Mononuclear cell (primary cell): ENCODE results near the gene SLC1A5. TPM values are rescaled to one million over a fixed set of nuclear protein-coding genes. Genes with fewer than 3 reads are reported as not detected.
"Not testable (repeated sequence)": the region's sequence is repeated elsewhere in the genome, so short reads cannot be mapped to it uniquely, and the experiment has no call there.

Experiments used
- H3K27me3 ChIP-seq: 2 replicates; pipeline ENCODE4 v1.6.0; 2011; ENCODE audit warnings: low read length, control low read depth; ENCODE audit not compliant: insufficient read depth
- H3K4me1 ChIP-seq: 2 replicates; pipeline ENCODE4 v1.5.1; 2011; ENCODE audit warnings: mild to moderate bottlenecking, low read length, control low read depth; ENCODE audit not compliant: insufficient read depth
- H3K4me3 ChIP-seq: 2 replicates; pipeline ENCODE4 v1.5.1; 2011; ENCODE audit warnings: mild to moderate bottlenecking, low read length, moderate library complexity
- H3K9me3 ChIP-seq: 2 replicates; pipeline ENCODE4 v1.5.1; 2011; ENCODE audit warnings: low read depth, mild to moderate bottlenecking, control low read depth, low read length
- total RNA-seq: library from RNA; depleted of rRNA; stranded (reverse); fragments of >200 nt; gene quantifications from one replicate; pipeline ENCODE4 v1.2.3, GENCODE V29; 2012

The SLC1A5 gene
- total RNA-seq, result 5.5 TPM

- H3K4me1 ChIP-seq, result peaks cover 53% of the 10 kb centered on the region
Measured at GRCh38 chr19:46788262-46788967, at the start of gene SLC1A5. Gene SLC1A5, minus strand, starts transcription at chr19:46788594. Its CDS starts 629 bp downstream, at chr19:46787965.

GRCh38 chr19:46838160-46838559, 49.8 kb upstream of the SLC1A5 start:
- no peak overlapping the region for H3K4me3 ChIP-seq
- H3K4me1 ChIP-seq, result no peaks in the 10 kb centered on the region
- no peaks in the 10 kb centered on the region for H3K27me3 ChIP-seq
- H3K9me3 ChIP-seq, result no peaks in the 10 kb centered on the region

More at GRCh38 chr19:46788262-46788967, at the start of gene SLC1A5:
- Histone ChIP-seq H3K4me3 (peak within 1 kb of the TSS; percentile 78), H3K27me3 (no peaks in the 10 kb centered on the region), H3K9me3 (no peaks in the 10 kb centered on the region)

GRCh38 chr19:46834984-46835383, 46.6 kb upstream of the SLC1A5 start:
- no peak overlapping the region for H3K4me3 ChIP-seq
- no peaks in the 10 kb centered on the region for H3K9me3 ChIP-seq
- H3K27me3 ChIP-seq, result no peaks in the 10 kb centered on the region
- no peaks in the 10 kb centered on the region for H3K4me1 ChIP-seq

GRCh38 chr19:46834121-46834520, 45.7 kb upstream of the SLC1A5 start:
- Histone ChIP-seq H3K27me3 (no peaks in the 10 kb centered on the region), H3K9me3 (no peaks in the 10 kb centered on the region), H3K4me3 (no peak overlapping the region), H3K4me1 (no peaks in the 10 kb centered on the region)

- H3K4me3 ChIP-seq, result no peak overlapping the region
- no peaks in the 10 kb centered on the region for H3K27me3 ChIP-seq
- H3K4me1 ChIP-seq, result peaks cover 2% of the 10 kb centered on the region
- no peaks in the 10 kb centered on the region for H3K9me3 ChIP-seq
Measured at GRCh38 chr19:46830864-46831263, 42.5 kb upstream of the SLC1A5 start.

- H3K9me3 ChIP-seq, result no peaks in the 10 kb centered on the region
- no peak overlapping the region for H3K4me3 ChIP-seq
- H3K27me3 ChIP-seq, result no peaks in the 10 kb centered on the region
- H3K4me1 ChIP-seq, result peaks cover 23% of the 10 kb centered on the region
Measured at GRCh38 chr19:46828484-46828883, 40.1 kb upstream of the SLC1A5 start.

GRCh38 chr19:46825731-46826055, 37.3 kb upstream of the SLC1A5 start:
- H3K27me3 ChIP-seq, result no peaks in the 10 kb centered on the region
- peaks cover 49% of the 10 kb centered on the region for H3K4me1 ChIP-seq
- H3K4me3 ChIP-seq, result no peak overlapping the region
- no peaks in the 10 kb centered on the region for H3K9me3 ChIP-seq

GRCh38 chr19:46824890-46825730, 36.7 kb upstream of the SLC1A5 start:
- Histone ChIP-seq H3K4me1 (peaks cover 55% of the 10 kb centered on the region), H3K4me3 (no peak overlapping the region), H3K9me3 (no peaks in the 10 kb centered on the region), H3K27me3 (no peaks in the 10 kb centered on the region)

GRCh38 chr19:46823049-46823448, 34.7 kb upstream of the SLC1A5 start:
- Histone ChIP-seq H3K4me3 (no peak overlapping the region), H3K4me1 (peaks cover 59% of the 10 kb centered on the region), H3K27me3 (no peaks in the 10 kb centered on the region), H3K9me3 (no peaks in the 10 kb centered on the region)

GRCh38 chr19:46822410-46822787, 34.0 kb upstream of the SLC1A5 start:
- not testable (repeated sequence) for H3K4me3 ChIP-seq, H3K27me3 ChIP-seq, H3K9me3 ChIP-seq
- H3K4me1 ChIP-seq, result peaks cover 59% of the 10 kb centered on the region

- H3K4me1 ChIP-seq, result peaks cover 59% of the 10 kb centered on the region
- H3K9me3 ChIP-seq, result no peaks in the 10 kb centered on the region
- H3K4me3 ChIP-seq, result no peak overlapping the region
- no peaks in the 10 kb centered on the region for H3K27me3 ChIP-seq
Measured at GRCh38 chr19:46821512-46822409, 33.4 kb upstream of the SLC1A5 start.

GRCh38 chr19:46818812-46819211, 30.4 kb upstream of the SLC1A5 start:
- Histone ChIP-seq H3K9me3 (no peaks in the 10 kb centered on the region), H3K4me3 (no peak overlapping the region), H3K27me3 (no peaks in the 10 kb centered on the region), H3K4me1 (peaks cover 39% of the 10 kb centered on the region)

GRCh38 chr19:46815833-46816627, 27.6 kb upstream of the SLC1A5 start:
- Histone ChIP-seq H3K9me3 (no peaks in the 10 kb centered on the region), H3K4me1 (peaks cover 13% of the 10 kb centered on the region), H3K4me3 (no peak overlapping the region), H3K27me3 (no peaks in the 10 kb centered on the region)

- Histone ChIP-seq H3K9me3 (no peaks in the 10 kb centered on the region), H3K4me1 (no peaks in the 10 kb centered on the region), H3K27me3 (no peaks in the 10 kb centered on the region), H3K4me3 (no peak overlapping the region)
Measured at GRCh38 chr19:46813839-46814358, 25.5 kb upstream of the SLC1A5 start.
